HepG2 (cell line): ENCODE results near the gene BCCIP. TPM values are rescaled to one million over a fixed set of nuclear protein-coding genes. Genes with fewer than 3 reads are reported as not detected.

Experiments used
- ATRX ChIP-seq: sonication (generic); formaldehyde crosslinking; IDR thresholded peaks from 2 replicates; pipeline ENCODE4 v1.4.0; 2020; ENCODE audit warnings: missing genetic modification reagents, borderline replicate concordance
- CHD4 ChIP-seq: fragments of 200-600 bp; sonication (generic); IDR thresholded peaks from 2 replicates; pipeline ENCODE4 v1.7.0; 2017; ENCODE audit warnings: mild to moderate bottlenecking, low read length, borderline replicate concordance
- FOXA1 ChIP-seq, 2 experiments: fragments of 450-650 bp in 1 of 2; sonication (generic) in 1 of 2; formaldehyde crosslinking in 1 of 2; IDR thresholded peaks; 2 replicates each; pipeline versions ENCODE4 v1.4.0 to v1.6.1; 2016 to 2020; ENCODE audit warnings: missing genetic modification reagents in 1 of 2
- HOMEZ ChIP-seq: IDR thresholded peaks from 2 replicates; pipeline ENCODE4 v1.6.1; 2016; ENCODE audit warnings: low read depth
- JUND ChIP-seq: sonication (generic); formaldehyde crosslinking; IDR thresholded peaks from 2 replicates; pipeline ENCODE4 v1.8.0; 2022; ENCODE audit warnings: mild to moderate bottlenecking, missing genetic modification reagents
- PAXIP1 ChIP-seq: sonication (generic); formaldehyde crosslinking; conservative IDR thresholded peaks from 2 replicates; pipeline ENCODE4 v1.4.0; 2020; ENCODE audit warnings: mild to moderate bottlenecking, missing genetic modification reagents, moderate library complexity
- RXRB ChIP-seq: IDR thresholded peaks from 2 replicates; pipeline ENCODE4 v1.6.1; 2016; ENCODE audit warnings: borderline replicate concordance, missing genetic modification reagents, missing compliant biosample characterization
- SOX13 ChIP-seq, 3 experiments: fragments of 450-650 bp in 1 of 3; sonication (generic) in 1 of 3; formaldehyde crosslinking in 1 of 3; IDR thresholded peaks in 2 of 3; conservative IDR thresholded peaks in 1 of 3; 2 replicates each; pipeline versions ENCODE4 v1.5.0 to v1.6.1; 2016 to 2020; ENCODE audit warnings: antibody characterized with exemption in 1 of 3, mild to moderate bottlenecking in 1 of 3, missing compliant biosample characterization in 1 of 3, missing genetic modification reagents in 1 of 3, moderate library complexity in 1 of 3
- TBX2 ChIP-seq: sonication (generic); formaldehyde crosslinking; IDR thresholded peaks from 2 replicates; pipeline ENCODE4 v1.5.0; 2020; ENCODE audit warnings: missing genetic modification reagents, mild to moderate bottlenecking, borderline replicate concordance
- TEAD3 ChIP-seq: optimal IDR thresholded peaks from 2 replicates; pipeline ENCODE3; 2016; ENCODE audit warnings: borderline replicate concordance
- ZNF121 ChIP-seq: sonication (generic); formaldehyde crosslinking; IDR thresholded peaks from 2 replicates; pipeline ENCODE4 v1.5.0; 2020; ENCODE audit warnings: mild to moderate bottlenecking, missing genetic modification reagents
- ZNF644 ChIP-seq: IDR thresholded peaks from 2 replicates; pipeline ENCODE4 v1.6.1; 2016; ENCODE audit warnings: low read depth
- ZNF784 ChIP-seq: sonication (generic); formaldehyde crosslinking; IDR thresholded peaks from 2 replicates; pipeline ENCODE4 v1.5.1; 2020; ENCODE audit warnings: missing genetic modification reagents, mild to moderate bottlenecking, borderline replicate concordance
- polyA plus RNA-seq, 8 experiments: library from polyadenylated mRNA; depleted of rRNA in 3 of 8; stranded (reverse) in 7 of 8; unstranded in 1 of 8; fragments of >200 nt; fragmentation: Illumina TruSeq in 4 of 8; extraction: Trizol in 4 of 8; gene quantifications; 2 replicates each; pipeline versions ENCODE4 v1.2.1 to v1.2.3, GENCODE V29; 2011 to 2016; ENCODE audit warnings: low read depth in 4 of 8, missing spikeins in 1 of 8, mixed read lengths in 1 of 8; ENCODE audit not compliant: insufficient read depth in 1 of 8
- total RNA-seq, 5 experiments: library from RNA; depleted of rRNA; stranded (reverse); fragments of >200 nt; fragmentation: Illumina TruSeq; extraction: Trizol; gene quantifications; 2 replicates each; pipeline ENCODE4 v1.2.3, GENCODE V29; 2016; ENCODE audit warnings: low read depth in 1 of 5
- TF ChIP-seq, protein P1 (sequence below): sonication (generic); formaldehyde crosslinking; IDR thresholded peaks from 2 replicates; pipeline ENCODE4 v1.4.0; 2020; ENCODE audit warnings: missing genetic modification reagents, mild to moderate bottlenecking, borderline replicate concordance
- TF ChIP-seq, protein P2 (sequence below): sonication (generic); formaldehyde crosslinking; IDR thresholded peaks from 2 replicates; pipeline ENCODE4 v1.5.0; 2020; ENCODE audit warnings: mild to moderate bottlenecking, missing genetic modification reagents
- TF ChIP-seq, protein P3 (sequence below): sonication (generic); formaldehyde crosslinking; IDR thresholded peaks from 2 replicates; pipeline ENCODE4 v1.4.0; 2020; ENCODE audit warnings: missing genetic modification reagents

The BCCIP gene
- total and polyA plus RNA-seq, 2 of the 13 experiments (the other 11 are each of a cell fraction or from before 2014, with no cell fraction given): 37.0 to 132 TPM

- peak; percentile 31; the same call in 1 of the 2 replicates for TF ChIP-seq RXRB
- no peak for TF ChIP-seq ATRX
- peak; percentile 86 for TF ChIP-seq TEAD3 (CRISPR knock-in tag)
- peak; percentile 48; the same call in 1 of the 2 replicates for TF ChIP-seq HOMEZ
- TF ChIP-seq PAXIP1 (CRISPR knock-in tag): peak; percentile 22; the same call in 1 of the 2 replicates
- no peak for TF ChIP-seq ZNF784
- 0 out of 2 replicates have a peak, but pooled peaks have one; percentile 45 for TF ChIP-seq JUND (CRISPR knock-in tag)
- no peak for TF ChIP-seq CHD4
- TF ChIP-seq, protein P1, sequence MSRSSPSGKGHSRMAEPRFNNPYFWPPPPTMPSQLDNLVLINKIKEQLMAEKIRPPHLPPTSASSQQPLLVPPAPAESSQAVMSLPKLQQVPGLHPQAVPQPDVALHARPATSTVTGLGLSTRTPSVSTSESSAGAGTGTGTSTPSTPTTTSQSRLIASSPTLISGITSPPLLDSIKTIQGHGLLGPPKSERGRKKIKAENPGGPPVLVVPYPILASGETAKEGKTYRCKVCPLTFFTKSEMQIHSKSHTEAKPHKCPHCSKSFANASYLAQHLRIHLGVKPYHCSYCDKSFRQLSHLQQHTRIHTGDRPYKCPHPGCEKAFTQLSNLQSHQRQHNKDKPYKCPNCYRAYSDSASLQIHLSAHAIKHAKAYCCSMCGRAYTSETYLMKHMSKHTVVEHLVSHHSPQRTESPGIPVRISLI (CRISPR knock-in tag): peak; percentile 65; the same call in 1 of the 2 replicates
- peak; percentile 88 for TF ChIP-seq ZNF121 (CRISPR knock-in tag)
- TF ChIP-seq ZNF644 (CRISPR knock-in tag): 0 out of 2 replicates have a peak, but pooled peaks have one; percentile 49
- TF ChIP-seq, protein P2, sequence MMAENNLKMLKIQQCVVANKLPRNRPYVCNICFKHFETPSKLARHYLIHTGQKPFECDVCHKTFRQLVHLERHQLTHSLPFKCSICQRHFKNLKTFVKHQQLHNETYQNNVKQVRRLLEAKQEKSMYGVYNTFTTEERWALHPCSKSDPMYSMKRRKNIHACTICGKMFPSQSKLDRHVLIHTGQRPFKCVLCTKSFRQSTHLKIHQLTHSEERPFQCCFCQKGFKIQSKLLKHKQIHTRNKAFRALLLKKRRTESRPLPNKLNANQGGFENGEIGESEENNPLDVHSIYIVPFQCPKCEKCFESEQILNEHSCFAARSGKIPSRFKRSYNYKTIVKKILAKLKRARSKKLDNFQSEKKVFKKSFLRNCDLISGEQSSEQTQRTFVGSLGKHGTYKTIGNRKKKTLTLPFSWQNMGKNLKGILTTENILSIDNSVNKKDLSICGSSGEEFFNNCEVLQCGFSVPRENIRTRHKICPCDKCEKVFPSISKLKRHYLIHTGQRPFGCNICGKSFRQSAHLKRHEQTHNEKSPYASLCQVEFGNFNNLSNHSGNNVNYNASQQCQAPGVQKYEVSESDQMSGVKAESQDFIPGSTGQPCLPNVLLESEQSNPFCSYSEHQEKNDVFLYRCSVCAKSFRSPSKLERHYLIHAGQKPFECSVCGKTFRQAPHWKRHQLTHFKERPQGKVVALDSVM (CRISPR knock-in tag): 0 out of 2 replicates have a peak, but pooled peaks have one; percentile 19
- TF ChIP-seq, protein P3, sequence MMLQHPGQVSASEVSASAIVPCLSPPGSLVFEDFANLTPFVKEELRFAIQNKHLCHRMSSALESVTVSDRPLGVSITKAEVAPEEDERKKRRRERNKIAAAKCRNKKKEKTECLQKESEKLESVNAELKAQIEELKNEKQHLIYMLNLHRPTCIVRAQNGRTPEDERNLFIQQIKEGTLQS (CRISPR knock-in tag): 0 out of 2 replicates have a peak, but pooled peaks have one; percentile 55
- TF ChIP-seq SOX13 (IDR thresholded peaks at IDR 0.05): no peak
- TF ChIP-seq SOX13 (CRISPR knock-in tag; conservative IDR thresholded peaks at IDR 0.05 in 1 of 2, IDR thresholded peaks at IDR 0.05 in 1 of 2): peak in 1 of 2 experiments; percentile 41; a peak in 1 of 4 replicates
- 0 out of 2 replicates have a peak, but pooled peaks have one; percentile 47 for TF ChIP-seq FOXA1 (IDR thresholded peaks at IDR 0.05)
- TF ChIP-seq FOXA1 (CRISPR knock-in tag; IDR thresholded peaks at IDR 0.05): no peak
- 0 out of 2 replicates have a peak, but pooled peaks have one; percentile 20 for TF ChIP-seq TBX2 (CRISPR knock-in tag)
Measured at GRCh38 chr10:125878957-125879835, 55.9 kb downstream of the BCCIP start (continued).
